Tibial nerve (tissue), 4 donors: ENCODE data around the gene WDR81.

ENCODE experiments used
- EP300 ChIP-seq, 2 donors: sonication (generic); formaldehyde crosslinking; IDR thresholded peaks; one replicate each; pipeline ENCODE4 v1.6.1; 2017; ENCODE audit warnings: antibody characterized with exemption in 2 of 2, mild to moderate bottlenecking in 1 of 2
- POLR2A ChIP-seq, 2 donors: fragments of 450-650 bp; IDR thresholded peaks; one replicate each; pipeline ENCODE4 v1.6.1; 2017; ENCODE audit warnings: antibody characterized with exemption in 2 of 2, mild to moderate bottlenecking in 2 of 2, moderate library complexity in 2 of 2
- TF ChIP-seq, protein P1 (sequence below), 5 experiments: fragments of 200-600 bp in 3 of 5; fragments of 450-650 bp in 2 of 5; sonication (generic) in 3 of 5; IDR thresholded peaks; one replicate each; pipeline ENCODE4 v1.5.1; 2016 to 2019; ENCODE audit warnings: antibody characterized with exemption in 5 of 5, mild to moderate bottlenecking in 3 of 5, moderate library complexity in 2 of 5

DNA sequence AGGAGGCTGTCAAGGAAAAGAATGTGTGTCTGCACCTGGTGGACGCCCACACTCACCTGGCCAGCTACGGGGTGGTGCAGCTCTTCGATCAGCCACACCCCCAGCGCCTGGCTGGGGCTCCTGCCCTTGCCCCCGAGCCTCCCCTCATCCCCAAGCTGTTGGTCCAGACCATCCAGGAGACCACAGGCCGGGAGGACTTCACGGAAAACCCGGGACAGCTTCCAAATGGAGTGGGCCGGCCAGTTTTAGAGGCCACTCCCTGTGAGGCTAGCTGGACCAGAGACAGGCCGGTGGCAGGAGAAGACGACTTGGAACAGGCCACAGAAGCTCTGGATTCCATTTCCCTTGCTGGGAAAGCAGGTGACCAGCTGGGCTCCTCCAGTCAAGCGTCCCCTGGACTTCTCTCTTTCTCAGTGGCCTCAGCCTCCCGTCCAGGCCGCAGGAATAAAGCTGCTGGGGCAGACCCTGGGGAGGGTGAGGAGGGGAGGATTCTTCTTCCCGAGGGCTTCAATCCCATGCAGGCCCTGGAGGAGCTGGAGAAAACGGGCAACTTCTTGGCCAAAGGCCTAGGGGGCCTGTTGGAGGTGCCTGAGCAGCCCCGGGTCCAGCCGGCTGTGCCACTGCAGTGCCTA lies 2.2 kb downstream of the WDR81 start:
- TF ChIP-seq POLR2A (IDR thresholded peaks at IDR 0.05) (no peak), EP300 (IDR thresholded peaks at IDR 0.05) (no peak)
- TF ChIP-seq, protein P1, sequence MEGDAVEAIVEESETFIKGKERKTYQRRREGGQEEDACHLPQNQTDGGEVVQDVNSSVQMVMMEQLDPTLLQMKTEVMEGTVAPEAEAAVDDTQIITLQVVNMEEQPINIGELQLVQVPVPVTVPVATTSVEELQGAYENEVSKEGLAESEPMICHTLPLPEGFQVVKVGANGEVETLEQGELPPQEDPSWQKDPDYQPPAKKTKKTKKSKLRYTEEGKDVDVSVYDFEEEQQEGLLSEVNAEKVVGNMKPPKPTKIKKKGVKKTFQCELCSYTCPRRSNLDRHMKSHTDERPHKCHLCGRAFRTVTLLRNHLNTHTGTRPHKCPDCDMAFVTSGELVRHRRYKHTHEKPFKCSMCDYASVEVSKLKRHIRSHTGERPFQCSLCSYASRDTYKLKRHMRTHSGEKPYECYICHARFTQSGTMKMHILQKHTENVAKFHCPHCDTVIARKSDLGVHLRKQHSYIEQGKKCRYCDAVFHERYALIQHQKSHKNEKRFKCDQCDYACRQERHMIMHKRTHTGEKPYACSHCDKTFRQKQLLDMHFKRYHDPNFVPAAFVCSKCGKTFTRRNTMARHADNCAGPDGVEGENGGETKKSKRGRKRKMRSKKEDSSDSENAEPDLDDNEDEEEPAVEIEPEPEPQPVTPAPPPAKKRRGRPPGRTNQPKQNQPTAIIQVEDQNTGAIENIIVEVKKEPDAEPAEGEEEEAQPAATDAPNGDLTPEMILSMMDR (IDR thresholded peaks at IDR 0.05): no peak
